ENCODE data around the gene GADL1.

GRCh38 chr3:30875505-30875904 is 19.0 kb downstream of the GADL1 start:
- TF ChIP-seq REST (IDR thresholded peaks at IDR 0.05; ENCODE audit: insufficient replicate concordance, low read depth) (no peak), CTCF (IDR thresholded peaks at IDR 0.05; ENCODE audit: insufficient read depth, low read length) (no peak), POLR2AphosphoS5 (IDR thresholded peaks at IDR 0.05; ENCODE audit: low read depth) (no peak), SPI1 (IDR thresholded peaks at IDR 0.05; ENCODE audit: borderline replicate concordance, low read depth) (no peak)

Measured in HL-60 (cell line).